K562 (cell line): ENCODE results near the gene TLX2. TPM values are rescaled to one million over a fixed set of nuclear protein-coding genes. Genes with fewer than 3 reads are reported as not detected.

Experiments used
- CBX3 ChIP-seq, 2 experiments: IDR thresholded peaks; 1 replicate in 1 of 2; 2 replicates in 1 of 2; pipeline ENCODE4 v1.6.1; 2012; ENCODE audit warnings: inconsistent platforms in 2 of 2, low read length in 2 of 2, borderline replicate concordance in 1 of 2, control low read depth in 1 of 2
- EWSR1 ChIP-seq: fragments of 450-650 bp; IDR thresholded peaks from 2 replicates; pipeline ENCODE4 v1.6.1; 2018; ENCODE audit warnings: borderline replicate concordance, mild to moderate bottlenecking, low read depth, moderate library complexity; ENCODE audit not compliant: partially characterized antibody
- HLTF ChIP-seq: fragments of 450-650 bp; IDR thresholded peaks from 2 replicates; pipeline ENCODE4 v1.6.1; 2016
- KHSRP ChIP-seq: fragments of 450-650 bp; IDR thresholded peaks from 2 replicates; pipeline ENCODE4 v1.6.1; 2017
- MIER1 ChIP-seq: fragments of 450-650 bp; IDR thresholded peaks from 2 replicates; pipeline ENCODE4 v1.6.1; 2016; ENCODE audit warnings: antibody characterized with exemption, mild to moderate bottlenecking, low read depth
- NCOA2 ChIP-seq, 2 experiments: fragments of 450-650 bp; IDR thresholded peaks; 2 replicates each; pipeline ENCODE4 v1.6.1; 2018; ENCODE audit warnings: mild to moderate bottlenecking in 2 of 2, moderate library complexity in 1 of 2; ENCODE audit not compliant: partially characterized antibody in 2 of 2
- POLR2H ChIP-seq: IDR thresholded peaks from 2 replicates; pipeline ENCODE4 v1.6.1; 2016; ENCODE audit warnings: missing genetic modification characterization, low read depth, mild to moderate bottlenecking, control low read depth, missing compliant biosample characterization, moderate library complexity
- PTRF ChIP-seq: fragments of 450-650 bp; IDR thresholded peaks from 2 replicates; pipeline ENCODE4 v1.6.1; 2016; ENCODE audit warnings: mild to moderate bottlenecking, missing genetic modification characterization, missing compliant biosample characterization
- RAD21 ChIP-seq, 2 experiments: fragments of 250-450 bp in 1 of 2; fragments of 450-650 bp in 1 of 2; sonication (Bioruptor Pico) in 1 of 2; formaldehyde crosslinking in 1 of 2; IDR thresholded peaks in 1 of 2; conservative IDR thresholded peaks in 1 of 2; 2 replicates each; pipeline versions ENCODE4 v1.4.0 to v1.8.0; 2020 to 2022; ENCODE audit warnings: mild to moderate bottlenecking in 2 of 2, moderate library complexity in 1 of 2
- SMARCE1 ChIP-seq: fragments of 450-650 bp; IDR thresholded peaks from 2 replicates; pipeline ENCODE4 v1.7.1; 2016; ENCODE audit warnings: mild to moderate bottlenecking
- SP1 ChIP-seq: sonication (generic); formaldehyde crosslinking; IDR thresholded peaks from 2 replicates; pipeline ENCODE4 v1.8.1; 2022; ENCODE audit warnings: mild to moderate bottlenecking, missing genetic modification reagents
- ZNF780A ChIP-seq: fragments of 250-450 bp; sonication (Bioruptor Pico); IDR thresholded peaks from 2 replicates; pipeline ENCODE4 v1.5.0; 2021; ENCODE audit warnings: mild to moderate bottlenecking
- polyA plus RNA-seq, 8 experiments: library from polyadenylated mRNA; depleted of rRNA in 4 of 8; stranded (reverse) in 5 of 8; unstranded in 3 of 8; fragments of >200 nt; fragmentation: Nextera tagmentation in 2 of 8; fragmentation: Illumina TruSeq in 1 of 8; extraction: Ambion mirVana in 2 of 8; extraction: Trizol in 1 of 8; gene quantifications; 2 replicates each; pipeline versions ENCODE4 v1.2.1 to v1.2.3, GENCODE V29; 2011 to 2014; ENCODE audit warnings: inconsistent platforms in 1 of 8, missing spikeins in 1 of 8
- total RNA-seq, 7 experiments: library from RNA; depleted of rRNA in 6 of 7; stranded (reverse); fragments of >200 nt in 6 of 7; fragmentation: Illumina TruSeq in 2 of 7; extraction: Trizol in 2 of 7; gene quantifications; 2 replicates each; pipeline versions ENCODE4 v1.2.1 to v1.2.3, GENCODE V29; 2011 to 2021; ENCODE audit warnings: low replicate concordance in 1 of 7
- TF ChIP-seq, protein P1 (sequence below): fragments of 450-650 bp; IDR thresholded peaks from one replicate; pipeline ENCODE4 v1.6.1; 2018; ENCODE audit warnings: mild to moderate bottlenecking, moderate library complexity; ENCODE audit not compliant: partially characterized antibody
- TF ChIP-seq, protein P2 (sequence below): sonication (generic); formaldehyde crosslinking; IDR thresholded peaks from 2 replicates; pipeline ENCODE4 v1.8.0; 2022; ENCODE audit warnings: mild to moderate bottlenecking, missing genetic modification reagents
- TF ChIP-seq, protein P3 (sequence below): fragments of 450-650 bp; IDR thresholded peaks from 2 replicates; pipeline ENCODE4 v1.7.0; 2016; ENCODE audit warnings: borderline replicate concordance
- TF ChIP-seq, protein P4 (sequence below): fragments of 250-450 bp; sonication (Bioruptor Pico); IDR thresholded peaks from 2 replicates; pipeline ENCODE4 v1.4.0; 2020; ENCODE audit warnings: mild to moderate bottlenecking
- TF ChIP-seq, protein P5 (sequence below): fragments of 450-650 bp; formaldehyde crosslinking; IDR thresholded peaks from 2 replicates; pipeline ENCODE4 v1.4.0; 2020; ENCODE audit warnings: mild to moderate bottlenecking, moderate library complexity
- TF ChIP-seq, protein P6 (sequence below), 2 experiments: fragments of 450-650 bp in 1 of 2; sonication (generic) in 1 of 2; formaldehyde crosslinking; conservative IDR thresholded peaks; 2 replicates each; pipeline versions ENCODE4 v1.4.0 to v1.8.1; 2020 to 2022; ENCODE audit warnings: mild to moderate bottlenecking in 1 of 2, missing genetic modification reagents in 1 of 2

Gene TLX2
- total and polyA plus RNA-seq, 9 of the 15 experiments (the other 6 are each of a cell fraction or from before 2014, with no cell fraction given): not detected

DNA sequence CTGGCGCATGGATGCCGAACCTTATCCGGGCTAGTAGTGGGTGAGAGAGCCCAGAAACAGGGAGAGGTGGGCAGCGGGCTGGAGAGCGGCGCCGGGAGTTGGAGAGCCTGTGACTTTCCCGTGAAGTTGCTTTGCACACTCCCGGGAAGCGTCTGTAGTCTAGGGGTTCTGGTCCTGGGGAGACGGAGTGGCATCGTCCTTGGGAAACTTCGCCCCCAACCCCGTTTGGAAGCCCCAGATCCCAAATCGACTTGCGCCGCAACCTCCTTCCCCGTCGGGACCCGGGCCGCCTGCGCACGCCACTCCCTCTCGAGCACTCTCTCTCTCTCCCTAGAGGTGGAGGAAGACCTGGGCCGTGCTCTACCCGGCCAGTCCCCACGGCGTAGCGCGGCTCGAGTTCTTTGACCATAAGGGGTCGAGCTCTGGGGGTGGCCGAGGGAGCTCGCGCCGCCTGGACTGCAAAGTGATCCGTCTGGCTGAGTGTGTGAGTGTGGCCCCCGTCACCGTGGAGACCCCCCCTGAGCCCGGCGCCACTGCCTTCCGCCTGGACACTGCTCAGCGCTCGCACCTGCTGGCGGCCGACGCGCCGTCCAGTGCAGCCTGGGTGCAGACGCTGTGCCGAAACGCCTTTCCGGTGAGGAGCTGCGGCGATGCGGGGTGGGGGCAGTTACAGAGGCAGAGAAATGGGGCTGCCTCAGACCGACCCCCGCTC, 40.7 kb downstream of the TLX2 start (continued):
- TF ChIP-seq, protein P1, sequence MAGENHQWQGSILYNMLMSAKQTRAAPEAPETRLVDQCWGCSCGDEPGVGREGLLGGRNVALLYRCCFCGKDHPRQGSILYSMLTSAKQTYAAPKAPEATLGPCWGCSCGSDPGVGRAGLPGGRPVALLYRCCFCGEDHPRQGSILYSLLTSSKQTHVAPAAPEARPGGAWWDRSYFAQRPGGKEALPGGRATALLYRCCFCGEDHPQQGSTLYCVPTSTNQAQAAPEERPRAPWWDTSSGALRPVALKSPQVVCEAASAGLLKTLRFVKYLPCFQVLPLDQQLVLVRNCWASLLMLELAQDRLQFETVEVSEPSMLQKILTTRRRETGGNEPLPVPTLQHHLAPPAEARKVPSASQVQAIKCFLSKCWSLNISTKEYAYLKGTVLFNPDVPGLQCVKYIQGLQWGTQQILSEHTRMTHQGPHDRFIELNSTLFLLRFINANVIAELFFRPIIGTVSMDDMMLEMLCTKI: no peak
- TF ChIP-seq RAD21 (CRISPR knock-in tag; conservative IDR thresholded peaks at IDR 0.05 in 1 of 2, IDR thresholded peaks at IDR 0.05 in 1 of 2) (no peak), KHSRP (no peak), PTRF (no peak), MIER1 (no peak), SMARCE1 (no peak), CBX3 (IDR thresholded peaks at IDR 0.05; ENCODE audit: borderline replicate concordance in 1 of 2, low read length in 2 of 2) (peak in 1 of 2 experiments; percentile 16; a peak in 1 of 3 replicates), POLR2H (tag) (no peak), ZNF780A (CRISPR knock-in tag) (no peak), NCOA2 (IDR thresholded peaks at IDR 0.05; ENCODE audit: partially characterized antibody in 2 of 2) (no peak), EWSR1 (no peak), SP1 (CRISPR knock-in tag) (no peak), HLTF (no peak)
- TF ChIP-seq, protein P2, sequence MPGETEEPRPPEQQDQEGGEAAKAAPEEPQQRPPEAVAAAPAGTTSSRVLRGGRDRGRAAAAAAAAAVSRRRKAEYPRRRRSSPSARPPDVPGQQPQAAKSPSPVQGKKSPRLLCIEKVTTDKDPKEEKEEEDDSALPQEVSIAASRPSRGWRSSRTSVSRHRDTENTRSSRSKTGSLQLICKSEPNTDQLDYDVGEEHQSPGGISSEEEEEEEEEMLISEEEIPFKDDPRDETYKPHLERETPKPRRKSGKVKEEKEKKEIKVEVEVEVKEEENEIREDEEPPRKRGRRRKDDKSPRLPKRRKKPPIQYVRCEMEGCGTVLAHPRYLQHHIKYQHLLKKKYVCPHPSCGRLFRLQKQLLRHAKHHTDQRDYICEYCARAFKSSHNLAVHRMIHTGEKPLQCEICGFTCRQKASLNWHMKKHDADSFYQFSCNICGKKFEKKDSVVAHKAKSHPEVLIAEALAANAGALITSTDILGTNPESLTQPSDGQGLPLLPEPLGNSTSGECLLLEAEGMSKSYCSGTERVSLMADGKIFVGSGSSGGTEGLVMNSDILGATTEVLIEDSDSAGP (CRISPR knock-in tag): no peak
- TF ChIP-seq, protein P3, sequence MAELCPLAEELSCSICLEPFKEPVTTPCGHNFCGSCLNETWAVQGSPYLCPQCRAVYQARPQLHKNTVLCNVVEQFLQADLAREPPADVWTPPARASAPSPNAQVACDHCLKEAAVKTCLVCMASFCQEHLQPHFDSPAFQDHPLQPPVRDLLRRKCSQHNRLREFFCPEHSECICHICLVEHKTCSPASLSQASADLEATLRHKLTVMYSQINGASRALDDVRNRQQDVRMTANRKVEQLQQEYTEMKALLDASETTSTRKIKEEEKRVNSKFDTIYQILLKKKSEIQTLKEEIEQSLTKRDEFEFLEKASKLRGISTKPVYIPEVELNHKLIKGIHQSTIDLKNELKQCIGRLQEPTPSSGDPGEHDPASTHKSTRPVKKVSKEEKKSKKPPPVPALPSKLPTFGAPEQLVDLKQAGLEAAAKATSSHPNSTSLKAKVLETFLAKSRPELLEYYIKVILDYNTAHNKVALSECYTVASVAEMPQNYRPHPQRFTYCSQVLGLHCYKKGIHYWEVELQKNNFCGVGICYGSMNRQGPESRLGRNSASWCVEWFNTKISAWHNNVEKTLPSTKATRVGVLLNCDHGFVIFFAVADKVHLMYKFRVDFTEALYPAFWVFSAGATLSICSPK: no peak
- TF ChIP-seq, protein P4, sequence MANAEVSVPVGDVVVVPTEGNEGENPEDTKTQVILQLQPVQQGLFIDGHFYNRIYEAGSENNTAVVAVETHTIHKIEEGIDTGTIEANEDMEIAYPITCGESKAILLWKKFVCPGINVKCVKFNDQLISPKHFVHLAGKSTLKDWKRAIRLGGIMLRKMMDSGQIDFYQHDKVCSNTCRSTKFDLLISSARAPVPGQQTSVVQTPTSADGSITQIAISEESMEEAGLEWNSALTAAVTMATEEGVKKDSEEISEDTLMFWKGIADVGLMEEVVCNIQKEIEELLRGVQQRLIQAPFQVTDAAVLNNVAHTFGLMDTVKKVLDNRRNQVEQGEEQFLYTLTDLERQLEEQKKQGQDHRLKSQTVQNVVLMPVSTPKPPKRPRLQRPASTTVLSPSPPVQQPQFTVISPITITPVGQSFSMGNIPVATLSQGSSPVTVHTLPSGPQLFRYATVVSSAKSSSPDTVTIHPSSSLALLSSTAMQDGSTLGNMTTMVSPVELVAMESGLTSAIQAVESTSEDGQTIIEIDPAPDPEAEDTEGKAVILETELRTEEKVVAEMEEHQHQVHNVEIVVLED: no peak
- TF ChIP-seq, protein P5, sequence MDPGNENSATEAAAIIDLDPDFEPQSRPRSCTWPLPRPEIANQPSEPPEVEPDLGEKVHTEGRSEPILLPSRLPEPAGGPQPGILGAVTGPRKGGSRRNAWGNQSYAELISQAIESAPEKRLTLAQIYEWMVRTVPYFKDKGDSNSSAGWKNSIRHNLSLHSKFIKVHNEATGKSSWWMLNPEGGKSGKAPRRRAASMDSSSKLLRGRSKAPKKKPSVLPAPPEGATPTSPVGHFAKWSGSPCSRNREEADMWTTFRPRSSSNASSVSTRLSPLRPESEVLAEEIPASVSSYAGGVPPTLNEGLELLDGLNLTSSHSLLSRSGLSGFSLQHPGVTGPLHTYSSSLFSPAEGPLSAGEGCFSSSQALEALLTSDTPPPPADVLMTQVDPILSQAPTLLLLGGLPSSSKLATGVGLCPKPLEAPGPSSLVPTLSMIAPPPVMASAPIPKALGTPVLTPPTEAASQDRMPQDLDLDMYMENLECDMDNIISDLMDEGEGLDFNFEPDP (CRISPR knock-in tag): no peak
- TF ChIP-seq, protein P6, sequence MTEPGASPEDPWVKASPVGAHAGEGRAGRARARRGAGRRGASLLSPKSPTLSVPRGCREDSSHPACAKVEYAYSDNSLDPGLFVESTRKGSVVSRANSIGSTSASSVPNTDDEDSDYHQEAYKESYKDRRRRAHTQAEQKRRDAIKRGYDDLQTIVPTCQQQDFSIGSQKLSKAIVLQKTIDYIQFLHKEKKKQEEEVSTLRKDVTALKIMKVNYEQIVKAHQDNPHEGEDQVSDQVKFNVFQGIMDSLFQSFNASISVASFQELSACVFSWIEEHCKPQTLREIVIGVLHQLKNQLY (CRISPR knock-in tag; conservative IDR thresholded peaks at IDR 0.05): no peak
